A549 treated with AZD2906 at 1 μM for 4 hours (cell line): ENCODE data around the gene CD37. TPM values are rescaled to one million over a fixed set of nuclear protein-coding genes. Genes with fewer than 3 reads are reported as not detected.

ENCODE experiments used
- total RNA-seq: library from RNA; stranded (reverse); fragments of 200-300 nt; extraction: Qiagen RNA extraction; gene quantifications from 5 replicates; pipeline ENCODE4 v1.2.3, GENCODE V29; 2022

Gene CD37, protein sequence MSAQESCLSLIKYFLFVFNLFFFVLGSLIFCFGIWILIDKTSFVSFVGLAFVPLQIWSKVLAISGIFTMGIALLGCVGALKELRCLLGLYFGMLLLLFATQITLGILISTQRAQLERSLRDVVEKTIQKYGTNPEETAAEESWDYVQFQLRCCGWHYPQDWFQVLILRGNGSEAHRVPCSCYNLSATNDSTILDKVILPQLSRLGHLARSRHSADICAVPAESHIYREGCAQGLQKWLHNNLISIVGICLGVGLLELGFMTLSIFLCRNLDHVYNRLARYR
- not detected in 5 replicates for total RNA-seq

GRCh38 chr19:49335071-49335783 lies at the start of gene CD37:
Gene CD37, plus strand, starts transcription at chr19:49335406. Its CDS starts 135 bp downstream, at chr19:49335541.

DNA sequence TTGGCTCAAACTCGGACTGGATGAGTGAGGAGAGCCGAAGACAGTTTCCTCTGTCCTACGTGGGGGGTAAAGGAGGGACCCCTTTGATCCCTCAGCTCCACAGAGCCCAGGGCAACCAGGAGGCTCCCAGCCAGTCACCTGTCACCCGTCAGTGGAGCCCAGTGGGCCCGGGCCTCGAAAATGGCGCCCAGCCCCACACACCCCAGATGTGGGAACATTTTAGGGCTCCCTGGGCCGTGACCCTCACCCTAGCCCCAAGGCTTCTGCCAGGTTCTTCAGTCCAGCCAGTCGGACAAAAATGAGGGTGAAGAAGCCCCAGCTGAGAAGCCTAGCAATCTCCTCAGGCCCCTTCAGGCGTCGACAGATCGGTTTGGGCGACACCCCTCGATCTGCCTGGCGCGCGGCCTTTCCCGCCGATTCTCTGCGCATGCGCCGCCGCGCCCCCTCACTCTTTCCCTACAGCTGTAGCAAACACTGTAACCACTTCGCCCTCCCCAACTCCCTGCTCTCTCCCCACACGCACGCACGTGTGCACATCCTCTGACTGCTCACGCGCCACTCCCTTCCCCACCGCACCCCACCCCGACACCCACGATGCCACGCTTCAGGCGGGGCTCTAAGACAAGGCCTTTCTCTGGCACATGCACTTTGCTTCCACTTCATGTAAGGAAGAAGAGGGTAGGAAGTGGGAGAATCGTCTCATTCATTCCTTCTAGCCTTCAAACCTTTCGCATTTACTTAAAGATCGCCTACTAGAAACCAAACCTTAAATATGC lies 10.2 kb upstream of the CD37 start, which contains the start of gene SLC6A16:
TSS of gene SLC6A16 (minus strand) at position 391 of the 776 bp plus-strand sequence. CDS start 13,844 bp downstream, outside the sequence.

GRCh38 chr19:49362048-49362928 lies 27.1 kb downstream of the CD37 start, which contains the start of gene TEAD2:
Gene TEAD2, minus strand, starts transcription at chr19:49362416. Its CDS starts 2,341 bp downstream, at chr19:49360075.

DNA sequence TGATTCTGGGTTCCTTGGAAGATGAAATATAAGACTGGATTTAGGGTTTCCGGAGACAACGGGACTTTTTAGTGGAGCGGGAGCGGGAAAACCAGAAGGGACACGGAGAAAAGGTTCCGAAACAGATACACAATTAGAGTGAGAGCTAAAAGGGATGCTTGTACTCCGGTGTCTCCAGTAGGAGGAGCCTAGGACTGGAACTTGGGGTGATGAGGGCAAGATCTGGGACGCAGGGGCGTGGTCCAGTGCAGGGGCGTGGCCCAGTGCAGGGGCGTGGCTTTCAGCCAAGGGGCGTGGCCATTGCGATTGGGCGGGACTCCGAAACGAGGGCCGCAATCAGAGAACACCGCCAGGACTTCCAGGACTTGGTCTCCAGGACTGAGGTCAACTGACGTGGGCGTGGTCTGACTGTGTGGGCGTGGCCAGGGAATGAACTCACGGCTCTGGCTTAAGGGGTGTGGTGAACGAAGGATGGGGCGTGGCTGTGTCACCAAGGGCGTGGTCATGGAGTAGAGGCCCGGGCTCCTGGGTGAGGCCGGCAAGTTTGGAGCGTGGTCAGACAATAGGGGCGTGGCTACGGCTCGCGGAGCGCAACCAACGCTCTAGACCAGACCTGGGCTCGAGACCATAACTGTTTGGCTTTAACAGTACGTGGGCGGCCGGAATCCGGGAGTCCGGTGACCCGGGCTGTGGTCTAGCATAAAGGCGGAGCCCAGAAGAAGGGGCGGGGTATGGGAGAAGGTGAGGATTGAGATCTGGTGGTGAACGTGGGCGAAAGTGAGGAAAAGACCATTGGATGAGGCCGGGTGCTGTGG lies 28.3 kb downstream of the CD37 start, which contains the start of gene DKKL1:
TSS of gene DKKL1 (plus strand) at position 610 of the 815 bp plus-strand sequence. CDS start at position 732, 122 bp downstream.

GRCh38 chr19:49387936-49388372 lies 52.7 kb downstream of the CD37 start, which contains the start of gene KASH5:
Gene KASH5, plus strand, starts transcription at chr19:49388249. Its CDS starts 2,635 bp downstream, at chr19:49390884.

Other genes starting within 250 kb of the CD37 start
- 311 to 342 TPM (median 330 TPM) in 5 replicates for gene SNRNP70, start 250.0 kb upstream of the CD37 start, total RNA-seq
- gene LIN7B, start 221.0 kb upstream of the CD37 start, total RNA-seq: 5.1 to 9.9 TPM (median 7.0 TPM) in 5 replicates
- gene C19orf73, start 216.3 kb upstream of the CD37 start, total RNA-seq: 0.91 to 2.0 TPM (median 1.6 TPM) in 5 replicates
- gene PPFIA3, start 215.9 kb upstream of the CD37 start, total RNA-seq: 4.8 to 8.8 TPM (median 7.2 TPM) in 5 replicates
- gene HRC, start 180.0 kb upstream of the CD37 start, total RNA-seq: 0.05 TPM in 1 of 5 replicates, not detected in the others
- 7.3 to 10.2 TPM (median 9.0 TPM) in 5 replicates for gene TRPM4, start 177.6 kb upstream of the CD37 start, total RNA-seq
- gene SLC6A16, start 10.2 kb upstream of the CD37 start, total RNA-seq: 0.74 to 1.3 TPM (median 1.1 TPM) in 5 replicates
- 12.3 to 18.5 TPM (median 16.9 TPM) in 5 replicates for gene TEAD2, start 27.0 kb downstream of the CD37 start, total RNA-seq
- gene DKKL1, start 28.5 kb downstream of the CD37 start, total RNA-seq: 0.23 to 0.88 TPM (median 0.64 TPM) in 5 replicates
- gene KASH5, start 52.8 kb downstream of the CD37 start, total RNA-seq: 0.10 TPM in 1 of 5 replicates, not detected in the others
- not detected in 5 replicates for gene PTH2, start 88.0 kb downstream of the CD37 start, total RNA-seq
- 0.12 to 0.27 TPM (median 0.16 TPM) in 5 replicates for gene GFY, start 90.0 kb downstream of the CD37 start, total RNA-seq
- 0.49 to 0.71 TPM (median 0.60 TPM) in 5 replicates for gene SLC17A7, start 106.1 kb downstream of the CD37 start, total RNA-seq
- gene PIH1D1, start 116.4 kb downstream of the CD37 start, total RNA-seq: 87.3 to 93.9 TPM (median 89.3 TPM) in 5 replicates
- gene ALDH16A1, start 117.8 kb downstream of the CD37 start, total RNA-seq: 15.9 to 24.2 TPM (median 23.6 TPM) in 5 replicates
- gene FLT3LG, start 138.8 kb downstream of the CD37 start, total RNA-seq: 1.1 to 1.7 TPM (median 1.3 TPM) in 5 replicates
- gene RPL13A, start 152.2 kb downstream of the CD37 start, total RNA-seq: 3,944 to 4,526 TPM (median 4,133 TPM) in 5 replicates
- gene RPS11, start 161.0 kb downstream of the CD37 start, total RNA-seq: 3,950 to 4,247 TPM (median 3,984 TPM) in 5 replicates
- 24.3 to 33.5 TPM (median 29.7 TPM) in 5 replicates for gene FCGRT, start 177.3 kb downstream of the CD37 start, total RNA-seq
- gene RCN3, start 192.6 kb downstream of the CD37 start, total RNA-seq: 1.4 to 3.0 TPM (median 2.4 TPM) in 5 replicates
- gene NOSIP, start 245.2 kb downstream of the CD37 start, total RNA-seq: 87.6 to 112 TPM (median 109 TPM) in 5 replicates
- gene PRRG2, start 245.9 kb downstream of the CD37 start, total RNA-seq: 0.85 to 1.1 TPM (median 0.96 TPM) in 5 replicates